WTC11 (cell line): ENCODE results near the gene P2RX3. TPM values are rescaled to one million over a fixed set of nuclear protein-coding genes. Genes with fewer than 3 reads are reported as not detected.

Experiments
- ATAC-seq: fragments of 200-7000 bp; cut with Tn5 transposase; 2 replicates; pipeline ENCODE4 v1.10.0; 2021; ENCODE audit warnings: mild to moderate bottlenecking, moderate library complexity
- CTCF ChIA-PET: fragments of 300-600 bp; sonication (Branson Sonifier 250); formaldehyde crosslinking; loops from one replicate; lab custom pipeline; 2021; ENCODE audit warnings: antibody characterized with exemption; lab: Charles Lee
- POLR2A ChIA-PET: fragments of 350-600 bp; sonication (Branson Sonifier 250); formaldehyde crosslinking; loops from one replicate; lab custom pipeline; 2021; ENCODE audit warnings: antibody characterized with exemption; lab: Charles Lee
- DNase-seq: peaks from one replicate; pipeline ENCODE4 v3.0.0; 2021; ENCODE audit warnings: low spot score
- H3K27ac Mint-ChIP-seq: 2 replicates; pipeline ENCODE4 v1.8.0; 2021; ENCODE audit warnings: mixed read lengths
- H3K27me3 Mint-ChIP-seq: 2 replicates; pipeline ENCODE4 v1.8.0; 2021; ENCODE audit warnings: low read depth, mild to moderate bottlenecking, moderate library complexity, mixed read lengths
- H3K36me3 Mint-ChIP-seq: 2 replicates; pipeline ENCODE4 v1.8.0; 2021; ENCODE audit warnings: mixed read lengths
- H3K4me1 Mint-ChIP-seq: 2 replicates; pipeline ENCODE4 v1.8.0; 2022; ENCODE audit warnings: mixed read lengths
- H3K4me3 Mint-ChIP-seq: 2 replicates; pipeline ENCODE4 v1.8.0; 2021; ENCODE audit warnings: mild to moderate bottlenecking, moderate library complexity, mixed read lengths
- H3K9me3 Mint-ChIP-seq: 2 replicates; pipeline ENCODE4 v1.8.0; 2021; ENCODE audit warnings: mixed read lengths
- ATF1 ChIP-seq: sonication (generic); formaldehyde crosslinking; IDR thresholded peaks from 2 replicates; pipeline ENCODE4 v1.8.1; 2023; ENCODE audit warnings: mild to moderate bottlenecking, moderate library complexity, missing genetic modification reagents
- ATF3 ChIP-seq: sonication (generic); formaldehyde crosslinking; conservative IDR thresholded peaks from 2 replicates; pipeline ENCODE4 v1.8.1; 2022; ENCODE audit warnings: mild to moderate bottlenecking, missing genetic modification reagents
- CREB1 ChIP-seq: sonication (generic); formaldehyde crosslinking; IDR thresholded peaks from 2 replicates; pipeline ENCODE4 v1.8.0; 2023; ENCODE audit warnings: mild to moderate bottlenecking, missing genetic modification reagents
- E2F1 ChIP-seq: sonication (generic); formaldehyde crosslinking; IDR thresholded peaks from 2 replicates; pipeline ENCODE4 v1.8.0; 2022; ENCODE audit warnings: mild to moderate bottlenecking, missing genetic modification reagents
- GABPB1 ChIP-seq: sonication (generic); formaldehyde crosslinking; IDR thresholded peaks from 2 replicates; pipeline ENCODE4 v1.8.1; 2023; ENCODE audit warnings: mild to moderate bottlenecking, missing genetic modification reagents
- GTF2I ChIP-seq: fragments of 250-450 bp; sonication (Bioruptor Pico); conservative IDR thresholded peaks from 2 replicates; pipeline ENCODE4 v1.4.0; 2021; ENCODE audit warnings: mild to moderate bottlenecking
- HMGXB4 ChIP-seq: sonication (generic); formaldehyde crosslinking; IDR thresholded peaks from 2 replicates; pipeline ENCODE4 v1.8.1; 2023; ENCODE audit warnings: mild to moderate bottlenecking, moderate library complexity, missing genetic modification reagents
- MYBL2 ChIP-seq: sonication (generic); formaldehyde crosslinking; IDR thresholded peaks from 2 replicates; pipeline ENCODE4 v1.8.1; 2023; ENCODE audit warnings: mild to moderate bottlenecking, moderate library complexity, missing genetic modification reagents
- SMAD3 ChIP-seq: sonication (generic); formaldehyde crosslinking; IDR thresholded peaks from 2 replicates; pipeline ENCODE4 v1.8.0; 2022; ENCODE audit warnings: missing genetic modification reagents, mild to moderate bottlenecking, borderline replicate concordance
- TCF7 ChIP-seq: sonication (generic); formaldehyde crosslinking; IDR thresholded peaks from 2 replicates; pipeline ENCODE4 v1.8.0; 2022; ENCODE audit warnings: mild to moderate bottlenecking, low read depth, missing genetic modification reagents, moderate library complexity
- TEAD1 ChIP-seq: sonication (generic); formaldehyde crosslinking; IDR thresholded peaks from 2 replicates; pipeline ENCODE4 v1.8.0; 2022; ENCODE audit warnings: mild to moderate bottlenecking, missing genetic modification reagents
- ZMAT4 ChIP-seq: fragments of 250-450 bp; sonication (Bioruptor Pico); IDR thresholded peaks from 2 replicates; pipeline ENCODE4 v1.9.0; 2021; ENCODE audit warnings: mild to moderate bottlenecking
- ZNF121 ChIP-seq: sonication (generic); formaldehyde crosslinking; IDR thresholded peaks from 2 replicates; pipeline ENCODE4 v1.8.0; 2023; ENCODE audit warnings: missing genetic modification reagents
- ZNF317 ChIP-seq: sonication (generic); formaldehyde crosslinking; IDR thresholded peaks from 2 replicates; pipeline ENCODE4 v1.8.1; 2023; ENCODE audit warnings: low read depth, mild to moderate bottlenecking, moderate library complexity, missing genetic modification reagents, borderline replicate concordance
- ZNF396 ChIP-seq: fragments of 250-450 bp; sonication (Bioruptor Pico); IDR thresholded peaks from 2 replicates; pipeline ENCODE4 v1.8.0; 2021; ENCODE audit warnings: mild to moderate bottlenecking, moderate library complexity, borderline replicate concordance
- total RNA-seq: library from RNA; stranded (reverse); gene quantifications from 3 replicates; pipeline ENCODE4 v1.2.3, GENCODE V29; 2021
- TF ChIP-seq, protein P1 (sequence below): sonication (generic); formaldehyde crosslinking; IDR thresholded peaks from 2 replicates; pipeline ENCODE4 v1.8.0; 2023; ENCODE audit warnings: missing genetic modification reagents
- TF ChIP-seq, protein P2 (sequence below): fragments of 250-450 bp; sonication (Bioruptor Pico); IDR thresholded peaks from 2 replicates; pipeline ENCODE4 v1.8.0; 2021; ENCODE audit warnings: mild to moderate bottlenecking
- TF ChIP-seq, protein P3 (sequence below): sonication (generic); formaldehyde crosslinking; IDR thresholded peaks from 2 replicates; pipeline ENCODE4 v1.8.0; 2022; ENCODE audit warnings: missing genetic modification reagents

P2RX3 gene
- total RNA-seq, 1 experiment from 2014 or later: 0.26 TPM

- Mint-ChIP-seq H3K4me1 (peaks cover 14% of the 10 kb centered on the region), H3K36me3 (no peaks in the 10 kb centered on the region), H3K27ac (no peak overlapping the region), H3K9me3 (peaks cover 6% of the 10 kb centered on the region; the same call in 1 of the 2 replicates), H3K4me3 (no peak overlapping the region), H3K27me3 (peaks cover 4% of the 10 kb centered on the region; the same call in 1 of the 2 replicates)
- TF ChIP-seq, protein P1, sequence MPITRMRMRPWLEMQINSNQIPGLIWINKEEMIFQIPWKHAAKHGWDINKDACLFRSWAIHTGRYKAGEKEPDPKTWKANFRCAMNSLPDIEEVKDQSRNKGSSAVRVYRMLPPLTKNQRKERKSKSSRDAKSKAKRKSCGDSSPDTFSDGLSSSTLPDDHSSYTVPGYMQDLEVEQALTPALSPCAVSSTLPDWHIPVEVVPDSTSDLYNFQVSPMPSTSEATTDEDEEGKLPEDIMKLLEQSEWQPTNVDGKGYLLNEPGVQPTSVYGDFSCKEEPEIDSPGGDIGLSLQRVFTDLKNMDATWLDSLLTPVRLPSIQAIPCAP (CRISPR knock-in tag): no peak
- no peak for TF ChIP-seq ZMAT4 (CRISPR knock-in tag)
- no peak for TF ChIP-seq ZNF317
- TF ChIP-seq, protein P2, sequence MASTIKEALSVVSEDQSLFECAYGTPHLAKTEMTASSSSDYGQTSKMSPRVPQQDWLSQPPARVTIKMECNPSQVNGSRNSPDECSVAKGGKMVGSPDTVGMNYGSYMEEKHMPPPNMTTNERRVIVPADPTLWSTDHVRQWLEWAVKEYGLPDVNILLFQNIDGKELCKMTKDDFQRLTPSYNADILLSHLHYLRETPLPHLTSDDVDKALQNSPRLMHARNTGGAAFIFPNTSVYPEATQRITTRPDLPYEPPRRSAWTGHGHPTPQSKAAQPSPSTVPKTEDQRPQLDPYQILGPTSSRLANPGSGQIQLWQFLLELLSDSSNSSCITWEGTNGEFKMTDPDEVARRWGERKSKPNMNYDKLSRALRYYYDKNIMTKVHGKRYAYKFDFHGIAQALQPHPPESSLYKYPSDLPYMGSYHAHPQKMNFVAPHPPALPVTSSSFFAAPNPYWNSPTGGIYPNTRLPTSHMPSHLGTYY: no peak
- TF ChIP-seq TCF7 (CRISPR knock-in tag): no peak
- TF ChIP-seq ATF3 (CRISPR knock-in tag): no peak
- no peak for TF ChIP-seq HMGXB4
- no peak for TF ChIP-seq CREB1
- no peak for TF ChIP-seq ZNF396
- no peak for TF ChIP-seq ATF1 (CRISPR knock-in tag)
- TF ChIP-seq SMAD3: no peak
- TF ChIP-seq MYBL2 (CRISPR knock-in tag): no peak
- no peak for TF ChIP-seq TEAD1 (CRISPR knock-in tag)
- no peak for TF ChIP-seq ZNF121 (CRISPR knock-in tag)
- no peak for TF ChIP-seq E2F1 (CRISPR knock-in tag)
- no peak for TF ChIP-seq GABPB1 (CRISPR knock-in tag)
- TF ChIP-seq GTF2I (CRISPR knock-in tag): no peak
- TF ChIP-seq, protein P3, sequence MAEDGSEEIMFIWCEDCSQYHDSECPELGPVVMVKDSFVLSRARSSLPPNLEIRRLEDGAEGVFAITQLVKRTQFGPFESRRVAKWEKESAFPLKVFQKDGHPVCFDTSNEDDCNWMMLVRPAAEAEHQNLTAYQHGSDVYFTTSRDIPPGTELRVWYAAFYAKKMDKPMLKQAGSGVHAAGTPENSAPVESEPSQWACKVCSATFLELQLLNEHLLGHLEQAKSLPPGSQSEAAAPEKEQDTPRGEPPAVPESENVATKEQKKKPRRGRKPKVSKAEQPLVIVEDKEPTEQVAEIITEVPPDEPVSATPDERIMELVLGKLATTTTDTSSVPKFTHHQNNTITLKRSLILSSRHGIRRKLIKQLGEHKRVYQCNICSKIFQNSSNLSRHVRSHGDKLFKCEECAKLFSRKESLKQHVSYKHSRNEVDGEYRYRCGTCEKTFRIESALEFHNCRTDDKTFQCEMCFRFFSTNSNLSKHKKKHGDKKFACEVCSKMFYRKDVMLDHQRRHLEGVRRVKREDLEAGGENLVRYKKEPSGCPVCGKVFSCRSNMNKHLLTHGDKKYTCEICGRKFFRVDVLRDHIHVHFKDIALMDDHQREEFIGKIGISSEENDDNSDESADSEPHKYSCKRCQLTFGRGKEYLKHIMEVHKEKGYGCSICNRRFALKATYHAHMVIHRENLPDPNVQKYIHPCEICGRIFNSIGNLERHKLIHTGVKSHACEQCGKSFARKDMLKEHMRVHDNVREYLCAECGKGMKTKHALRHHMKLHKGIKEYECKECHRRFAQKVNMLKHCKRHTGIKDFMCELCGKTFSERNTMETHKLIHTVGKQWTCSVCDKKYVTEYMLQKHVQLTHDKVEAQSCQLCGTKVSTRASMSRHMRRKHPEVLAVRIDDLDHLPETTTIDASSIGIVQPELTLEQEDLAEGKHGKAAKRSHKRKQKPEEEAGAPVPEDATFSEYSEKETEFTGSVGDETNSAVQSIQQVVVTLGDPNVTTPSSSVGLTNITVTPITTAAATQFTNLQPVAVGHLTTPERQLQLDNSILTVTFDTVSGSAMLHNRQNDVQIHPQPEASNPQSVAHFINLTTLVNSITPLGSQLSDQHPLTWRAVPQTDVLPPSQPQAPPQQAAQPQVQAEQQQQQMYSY (CRISPR knock-in tag): no peak
- ATAC-seq (no peak), DNase-seq (no peak)
- CTCF ChIA-PET: interaction anchor here (0.5 to 2.1 kb wide), 14 partner anchors 8 to 512 kb away, joined by 3 to 8 read pairs (median 3); partner anchors contain the start of genes P2RX3, PRG3 and RTN4RL2
- POLR2A ChIA-PET: interaction anchor here (0.6 to 1.0 kb wide), 2 partner anchors 27 to 119 kb away, joined by 3 to 4 read pairs; no protein-coding TSS in a partner anchor
Measured at GRCh38 chr11:57353036-57353435, 14.9 kb downstream of the P2RX3 start.
